Measurements from ENCODE around the gene ESPNL. TPM values are rescaled to one million over a fixed set of nuclear protein-coding genes. Genes with fewer than 3 reads are reported as not detected.

Gene ESPNL
- total RNA-seq, 4 donors from 2014 or later: 0.22 to 0.68 TPM; not detected in 2

- TF ChIP-seq CTCF (IDR thresholded peaks at IDR 0.05; ENCODE audit: low read depth): no peak
Measured at GRCh38 chr2:238090887-238091286, 9.3 kb upstream of the ESPNL start.

- no peak for TF ChIP-seq CTCF (IDR thresholded peaks at IDR 0.05; ENCODE audit: low read depth)
Measured at GRCh38 chr2:238091436-238092060, 8.6 kb upstream of the ESPNL start.

GRCh38 chr2:238092486-238093035 is 7.6 kb upstream of the ESPNL start:
- no peak for TF ChIP-seq CTCF (IDR thresholded peaks at IDR 0.05; ENCODE audit: low read depth)

- no peak for TF ChIP-seq CTCF (IDR thresholded peaks at IDR 0.05; ENCODE audit: low read depth)
Measured at GRCh38 chr2:238093181-238094140, 6.7 kb upstream of the ESPNL start.

- no peak for TF ChIP-seq CTCF (IDR thresholded peaks at IDR 0.05; ENCODE audit: low read depth)
Measured at GRCh38 chr2:238094438-238095022, 5.6 kb upstream of the ESPNL start.

- no peak for TF ChIP-seq CTCF (IDR thresholded peaks at IDR 0.05; ENCODE audit: low read depth)
Measured at GRCh38 chr2:238095143-238095542, 5.0 kb upstream of the ESPNL start.

Data from subcutaneous adipose tissue (tissue), 4 donors.